Erythroblast (primary cell): ENCODE data around the gene COBL.

Experiments used
- GATA1 ChIP-seq: IDR thresholded peaks from 2 replicates; pipeline ENCODE4 v1.6.1; 2011; ENCODE audit warnings: low read depth, mild to moderate bottlenecking, control low read depth, low read length, moderate library complexity
- POLR2A ChIP-seq: IDR thresholded peaks from 2 replicates; pipeline ENCODE4 v1.6.1; 2011; ENCODE audit warnings: mild to moderate bottlenecking, low read length

- TF ChIP-seq POLR2A (no peak), GATA1 (no peak)
Observed at GRCh38 chr7:51274001-51274400, 42.6 kb downstream of the COBL start.
